ENCODE results near the gene NIPAL1. TPM values are rescaled to one million over a fixed set of nuclear protein-coding genes. Genes with fewer than 3 reads are reported as not detected.

Gene NIPAL1
- total RNA-seq, 1 donor from 2014 or later, result 4.3 TPM

DNA sequence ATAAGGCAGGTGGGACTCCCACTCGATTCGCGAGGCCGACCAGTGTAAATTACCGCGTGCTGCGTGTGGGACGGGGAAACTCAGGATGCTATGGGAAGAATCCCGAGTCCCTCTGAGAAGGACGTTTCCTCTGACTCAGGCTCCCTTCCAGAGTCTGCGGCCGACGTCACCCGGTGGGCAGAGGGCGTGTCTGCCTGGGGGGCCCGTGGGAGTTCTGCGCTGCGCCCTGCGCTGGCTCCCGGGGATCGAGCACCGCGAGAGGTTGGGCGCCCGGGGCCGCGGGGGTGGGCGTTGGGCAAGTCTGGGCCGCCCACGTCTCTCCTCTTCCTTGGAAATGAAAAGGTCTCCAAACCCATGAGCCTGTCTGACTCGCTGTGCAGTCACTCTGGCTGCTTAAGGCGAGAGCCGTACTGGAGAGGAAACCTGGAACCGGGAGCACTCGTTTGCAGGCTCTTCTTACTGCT, 568 bp downstream of the NIPAL1 start:
- peak; percentile 63 for DNase-seq (ENCODE audit: low read depth)

DNA sequence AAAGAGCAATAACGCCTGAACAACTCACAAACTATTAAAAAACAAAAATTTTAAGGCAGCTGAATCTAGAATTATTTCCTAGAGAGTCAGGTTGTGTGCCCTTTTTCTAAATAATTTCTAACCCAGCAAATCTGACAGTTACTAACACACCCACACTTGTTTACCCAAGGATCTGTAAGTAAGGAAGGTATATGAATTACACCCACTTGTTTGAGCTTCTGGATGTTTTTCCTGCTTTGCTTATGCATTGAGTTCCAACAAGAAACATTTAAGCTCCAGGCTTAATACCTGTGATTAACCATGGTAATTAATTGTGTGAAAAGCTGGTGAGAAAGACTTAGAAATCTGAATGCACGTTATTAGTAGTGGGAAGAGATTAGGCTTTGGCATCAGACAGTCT, 1.5 kb downstream of the NIPAL1 start:
- no peak for DNase-seq (ENCODE audit: low read depth)
- Histone ChIP-seq H3K36me3 (ENCODE audit: control insufficient read depth, insufficient read depth, low read length) (no peaks in the 10 kb centered on the region), H3K4me3 (ENCODE audit: low read depth, low read length) (no peak overlapping the region), H3K27me3 (ENCODE audit: control insufficient read depth, insufficient read depth, low read length) (no peaks in the 10 kb centered on the region)
- TF ChIP-seq, protein P1, sequence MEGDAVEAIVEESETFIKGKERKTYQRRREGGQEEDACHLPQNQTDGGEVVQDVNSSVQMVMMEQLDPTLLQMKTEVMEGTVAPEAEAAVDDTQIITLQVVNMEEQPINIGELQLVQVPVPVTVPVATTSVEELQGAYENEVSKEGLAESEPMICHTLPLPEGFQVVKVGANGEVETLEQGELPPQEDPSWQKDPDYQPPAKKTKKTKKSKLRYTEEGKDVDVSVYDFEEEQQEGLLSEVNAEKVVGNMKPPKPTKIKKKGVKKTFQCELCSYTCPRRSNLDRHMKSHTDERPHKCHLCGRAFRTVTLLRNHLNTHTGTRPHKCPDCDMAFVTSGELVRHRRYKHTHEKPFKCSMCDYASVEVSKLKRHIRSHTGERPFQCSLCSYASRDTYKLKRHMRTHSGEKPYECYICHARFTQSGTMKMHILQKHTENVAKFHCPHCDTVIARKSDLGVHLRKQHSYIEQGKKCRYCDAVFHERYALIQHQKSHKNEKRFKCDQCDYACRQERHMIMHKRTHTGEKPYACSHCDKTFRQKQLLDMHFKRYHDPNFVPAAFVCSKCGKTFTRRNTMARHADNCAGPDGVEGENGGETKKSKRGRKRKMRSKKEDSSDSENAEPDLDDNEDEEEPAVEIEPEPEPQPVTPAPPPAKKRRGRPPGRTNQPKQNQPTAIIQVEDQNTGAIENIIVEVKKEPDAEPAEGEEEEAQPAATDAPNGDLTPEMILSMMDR (IDR thresholded peaks at IDR 0.05; ENCODE audit: insufficient read depth, low read length, poor library complexity, severe bottlenecking), result no peak

More for the DNA sequence above, 568 bp downstream of the NIPAL1 start:
- no peaks in the 10 kb centered on the region for H3K36me3 ChIP-seq (ENCODE audit: control insufficient read depth, insufficient read depth, low read length)
- no peaks in the 10 kb centered on the region for H3K27me3 ChIP-seq (ENCODE audit: control insufficient read depth, insufficient read depth, low read length)
- peak overlapping the region; percentile 61 for H3K4me3 ChIP-seq (ENCODE audit: low read depth, low read length)
- TF ChIP-seq, protein P1 (IDR thresholded peaks at IDR 0.05; ENCODE audit: insufficient read depth, low read length, poor library complexity, severe bottlenecking), result no peak

DNA sequence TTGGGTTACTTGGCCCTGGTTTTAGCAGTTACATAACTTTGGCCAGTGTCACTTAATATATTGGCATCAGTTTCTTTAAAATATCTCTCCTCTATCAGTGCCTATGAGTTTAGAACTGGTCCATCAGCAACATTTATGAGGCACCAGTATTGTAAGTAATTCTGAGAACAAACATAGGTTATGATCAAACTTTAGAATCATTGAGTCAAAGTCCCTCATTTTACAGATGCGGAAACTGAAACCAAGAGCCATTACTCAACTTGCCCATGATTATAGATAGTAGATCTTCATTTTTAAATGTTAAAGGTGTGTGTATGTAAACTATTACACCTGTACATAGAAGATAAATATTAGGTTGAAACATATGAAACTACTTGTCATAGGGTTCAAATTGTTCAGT, 4.5 kb downstream of the NIPAL1 start:
- no peaks in the 10 kb centered on the region for H3K27me3 ChIP-seq (ENCODE audit: control insufficient read depth, insufficient read depth, low read length)
- TF ChIP-seq, protein P1 (IDR thresholded peaks at IDR 0.05; ENCODE audit: insufficient read depth, low read length, poor library complexity, severe bottlenecking), result no peak
- H3K4me3 ChIP-seq (ENCODE audit: low read depth, low read length), result no peak overlapping the region
- H3K36me3 ChIP-seq (ENCODE audit: control insufficient read depth, insufficient read depth, low read length), result no peaks in the 10 kb centered on the region
- no peak for DNase-seq (ENCODE audit: low read depth)

DNA sequence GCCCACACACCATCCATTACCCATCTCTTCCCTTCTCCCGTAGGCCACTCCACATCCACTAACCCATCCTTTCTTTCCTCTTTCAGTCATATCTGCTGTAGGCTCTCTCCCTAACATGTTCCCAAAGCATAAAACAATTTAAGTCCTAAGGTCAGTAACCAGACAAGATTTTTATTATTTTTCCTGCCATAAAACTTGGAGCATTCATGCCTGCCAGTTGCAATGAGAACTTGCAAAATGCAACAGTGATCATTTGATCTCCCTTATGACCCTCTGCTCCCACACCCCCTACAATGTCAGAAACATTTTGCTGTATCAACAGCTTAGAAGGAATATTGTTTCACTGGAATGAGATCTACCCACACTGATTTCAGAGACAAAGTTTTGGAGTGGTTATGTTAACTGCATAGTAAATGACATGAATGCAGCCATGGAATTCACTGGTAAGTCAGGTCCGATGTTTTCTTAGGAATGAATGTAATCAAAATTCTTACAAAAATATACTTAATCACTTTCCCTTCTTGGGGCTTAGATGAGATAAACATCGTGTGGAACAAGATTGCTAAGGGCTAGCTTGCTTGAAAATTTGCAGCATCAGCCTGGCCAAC, 5.7 kb downstream of the NIPAL1 start:
- TF ChIP-seq, protein P1 (IDR thresholded peaks at IDR 0.05; ENCODE audit: insufficient read depth, low read length, poor library complexity, severe bottlenecking), result no peak
- Histone ChIP-seq H3K27me3 (ENCODE audit: control insufficient read depth, insufficient read depth, low read length) (no peaks in the 10 kb centered on the region), H3K4me3 (ENCODE audit: low read depth, low read length) (no peak overlapping the region), H3K36me3 (ENCODE audit: control insufficient read depth, insufficient read depth, low read length) (no peaks in the 10 kb centered on the region)
- DNase-seq (ENCODE audit: low read depth), result no peak

DNA sequence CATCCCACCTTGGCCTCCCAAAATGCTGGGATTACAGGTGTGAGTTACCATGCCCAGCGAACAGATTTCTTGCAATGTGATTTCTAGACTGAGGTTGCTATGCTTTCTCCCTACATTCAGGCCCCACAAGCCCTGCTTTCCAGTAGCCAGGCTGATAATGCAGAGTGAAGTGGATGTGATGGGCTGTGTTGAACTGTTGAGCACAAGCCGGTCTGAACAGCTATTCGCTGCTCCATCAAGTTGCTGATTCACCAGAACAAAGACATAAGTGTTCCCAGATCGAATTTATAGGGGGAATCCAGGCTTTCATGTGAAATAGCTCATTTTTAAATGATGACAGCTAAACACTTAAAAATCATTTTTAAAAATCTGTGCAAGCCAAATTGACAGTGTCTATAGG, 8.0 kb downstream of the NIPAL1 start:
- no peak for DNase-seq (ENCODE audit: low read depth)
- no peak overlapping the region for H3K4me3 ChIP-seq (ENCODE audit: low read depth, low read length)
- no peaks in the 10 kb centered on the region for H3K36me3 ChIP-seq (ENCODE audit: control insufficient read depth, insufficient read depth, low read length)
- TF ChIP-seq, protein P1 (IDR thresholded peaks at IDR 0.05; ENCODE audit: insufficient read depth, low read length, poor library complexity, severe bottlenecking), result no peak
- no peaks in the 10 kb centered on the region for H3K27me3 ChIP-seq (ENCODE audit: control insufficient read depth, insufficient read depth, low read length)

DNA sequence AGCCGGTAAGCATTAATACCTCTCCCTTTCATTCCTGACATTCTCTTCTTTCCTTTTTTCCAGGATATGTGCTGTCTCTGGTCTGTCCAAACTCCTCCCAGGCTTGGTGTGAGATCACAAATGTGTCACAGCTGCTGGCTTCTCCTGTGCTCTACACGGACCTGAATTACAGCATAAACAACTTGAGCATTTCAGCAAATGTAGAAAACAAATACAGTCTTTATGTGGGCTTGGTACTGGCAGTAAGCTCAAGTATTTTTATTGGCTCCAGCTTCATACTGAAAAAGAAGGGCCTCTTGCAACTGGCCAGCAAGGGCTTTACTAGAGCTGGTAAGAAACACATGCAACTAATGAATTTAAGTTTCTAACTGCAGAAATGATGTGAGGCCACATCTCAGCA, 8.4 kb downstream of the NIPAL1 start:
- no peaks in the 10 kb centered on the region for H3K36me3 ChIP-seq (ENCODE audit: control insufficient read depth, insufficient read depth, low read length)
- no peak for DNase-seq (ENCODE audit: low read depth)

More for the DNA sequence above, 8.4 kb downstream of the NIPAL1 start:
- Histone ChIP-seq H3K4me3 (ENCODE audit: low read depth, low read length) (no peak overlapping the region), H3K27me3 (ENCODE audit: control insufficient read depth, insufficient read depth, low read length) (no peaks in the 10 kb centered on the region)
- TF ChIP-seq, protein P1 (IDR thresholded peaks at IDR 0.05; ENCODE audit: insufficient read depth, low read length, poor library complexity, severe bottlenecking), result no peak

Data from kidney epithelial cell (primary cell).